ENCODE results near the gene SLC2A1. TPM values are rescaled to one million over a fixed set of nuclear protein-coding genes. Genes with fewer than 3 reads are reported as not detected.

The SLC2A1 gene
- total and polyA plus RNA-seq, 11 donors = 10.6 to 196 (median 29.9) TPM

DNA sequence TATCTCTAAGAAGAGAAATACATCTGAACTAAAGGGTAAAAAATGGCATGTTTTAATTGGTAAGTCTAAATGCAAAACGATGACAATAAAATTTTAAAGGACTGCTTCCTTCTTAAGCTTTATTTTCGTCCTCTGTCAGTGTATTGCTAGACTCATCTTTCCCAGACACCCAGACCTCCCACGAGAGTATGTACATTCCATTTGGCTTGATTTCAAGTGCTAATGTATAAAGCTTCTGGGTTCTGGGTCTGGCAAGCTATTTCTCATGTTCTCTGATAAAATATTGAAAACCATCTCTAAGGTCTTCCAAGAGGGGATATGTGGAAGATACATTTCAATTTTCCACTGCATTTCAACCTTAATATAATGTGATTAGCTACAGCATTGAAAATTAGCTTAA is 24.6 kb upstream of the SLC2A1 start:
- Histone ChIP-seq H3K27ac (no peak overlapping the region), H3K4me1 (no peaks in the 10 kb centered on the region), H3K4me3 (no peak overlapping the region), H3K36me3 (no peaks in the 10 kb centered on the region), H3K9me3 (no peaks in the 10 kb centered on the region), H3K27me3 (no peaks in the 10 kb centered on the region)
- intact Hi-C loops (cut with DNase I) = no loop called here
- WGBS, 4 donors = 45 to 61% (median 57%) methylated on average over 3 of the region's 3 CpGs
- no peak for ATAC-seq
- no peak for DNase-seq
- no peak for TF ChIP-seq POLR2A (IDR thresholded peaks at IDR 0.05)
- TF ChIP-seq CTCF (IDR thresholded peaks at IDR 0.05) = no peak

DNA sequence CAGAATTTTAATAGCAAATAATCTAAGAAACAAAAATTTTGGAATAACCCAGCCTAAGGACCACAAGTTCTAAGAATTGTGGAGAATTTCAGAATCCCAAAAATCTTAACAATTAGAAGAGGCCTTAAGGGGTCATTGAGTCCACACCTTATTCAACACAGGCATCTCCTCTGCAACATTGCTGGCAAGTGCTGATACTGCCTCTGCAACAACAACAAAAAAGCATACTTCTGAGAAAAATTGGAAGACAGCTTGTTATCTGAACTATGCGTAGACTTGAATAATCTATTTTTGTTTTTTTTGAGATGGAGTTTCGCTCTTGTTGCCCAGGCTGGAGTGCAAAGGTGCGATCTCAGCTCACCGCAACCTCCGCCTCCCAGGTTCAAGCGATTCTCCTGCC is 24.0 kb upstream of the SLC2A1 start:
- ATAC-seq (no peak), DNase-seq (no peak)
- Histone ChIP-seq H3K27ac (no peak overlapping the region), H3K36me3 (no peaks in the 10 kb centered on the region), H3K27me3 (no peaks in the 10 kb centered on the region), H3K4me1 (no peaks in the 10 kb centered on the region), H3K9me3 (no peaks in the 10 kb centered on the region), H3K4me3 (no peak overlapping the region)
- TF ChIP-seq CTCF (IDR thresholded peaks at IDR 0.05) (no peak), POLR2A (IDR thresholded peaks at IDR 0.05) (no peak)
- 80 to 96% (median 91%) methylated on average over 6 of the region's 6 CpGs for WGBS, 4 donors
- intact Hi-C loops (cut with DNase I) = no loop called here

DNA sequence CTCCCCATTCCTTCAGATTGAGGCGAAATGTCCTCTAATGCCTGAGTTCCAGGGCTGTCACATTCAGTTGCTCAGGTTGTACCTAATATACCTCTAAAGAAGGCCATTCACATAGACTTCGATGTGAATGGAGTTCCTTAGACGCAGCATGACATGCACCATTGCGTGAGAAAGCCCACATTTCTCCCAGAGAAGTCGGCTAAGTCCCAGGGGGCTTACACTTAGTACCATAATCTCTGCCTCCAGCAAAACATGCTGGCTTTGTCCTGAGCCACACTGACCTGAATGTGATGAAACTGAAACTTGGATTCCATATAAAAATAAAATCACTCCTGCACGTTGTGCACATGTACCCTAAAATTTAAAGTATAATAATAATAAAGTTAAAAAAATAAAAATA is 23.2 kb upstream of the SLC2A1 start:
- no peak for DNase-seq

GRCh38 chr1:42981255-42981805 is 22.7 kb upstream of the SLC2A1 start:
- Histone ChIP-seq H3K4me1 (no peaks in the 10 kb centered on the region), H3K9me3 (no peaks in the 10 kb centered on the region), H3K4me3 (no peak overlapping the region), H3K27ac (no peak overlapping the region), H3K36me3 (no peaks in the 10 kb centered on the region), H3K27me3 (no peaks in the 10 kb centered on the region)
- intact Hi-C loops (cut with DNase I) = no loop called here
- ATAC-seq (no peak), DNase-seq (no peak)
- TF ChIP-seq CTCF (IDR thresholded peaks at IDR 0.05) (no peak), POLR2A (IDR thresholded peaks at IDR 0.05) (no peak)
- 69 to 84% (median 78%) methylated on average over 4 of the region's 4 CpGs for WGBS, 4 donors

More for the DNA sequence above, 23.2 kb upstream of the SLC2A1 start:
- intact Hi-C loops (cut with DNase I) = no loop called here
- no peak for TF ChIP-seq POLR2A (IDR thresholded peaks at IDR 0.05)
- no peak for TF ChIP-seq CTCF (IDR thresholded peaks at IDR 0.05)
- Histone ChIP-seq H3K4me3 (no peak overlapping the region), H3K9me3 (no peaks in the 10 kb centered on the region), H3K27ac (no peak overlapping the region), H3K27me3 (no peaks in the 10 kb centered on the region), H3K36me3 (no peaks in the 10 kb centered on the region), H3K4me1 (no peaks in the 10 kb centered on the region)
- WGBS, 4 donors = 56 to 77% (median 67%) methylated on average over 6 of the region's 6 CpGs
- no peak for ATAC-seq
